Heart left ventricle (tissue), 16 donors: ENCODE measurements around the gene CDK12. TPM values are rescaled to one million over a fixed set of nuclear protein-coding genes. Genes with fewer than 3 reads are reported as not detected.

Experiments used
- ATAC-seq, 4 donors: fragments of 200-7000 bp; cut with Tn5 transposase; one replicate each; pipeline ENCODE4 v1.9.1; 2020 to 2022; ENCODE audit warnings: moderate library complexity in 4 of 4, mild to moderate bottlenecking in 3 of 4, moderate number of reproducible peaks in 1 of 4
- DNase-seq, 5 donors: peaks; one replicate each; pipeline ENCODE4 v3.0.0-alpha.2; 2020
- H3K27ac ChIP-seq, 12 donors: fragments of 200-600 bp; sonication (generic) in 4 of 12; one replicate each; pipeline versions ENCODE4 v1.5.0 to v1.8.0; 2016 to 2022; ENCODE audit warnings: mild to moderate bottlenecking in 2 of 12
- H3K27me3 ChIP-seq, 9 donors: fragments of 200-600 bp; sonication (generic) in 2 of 9; one replicate each; pipeline versions ENCODE4 v1.5.1 to v1.8.0; 2016 to 2022; ENCODE audit warnings: mild to moderate bottlenecking in 3 of 9
- H3K36me3 ChIP-seq, 9 donors: fragments of 200-600 bp; sonication (generic) in 2 of 9; one replicate each; pipeline versions ENCODE4 v1.5.0 to v1.8.0; 2018 to 2022; ENCODE audit warnings: mild to moderate bottlenecking in 2 of 9
- H3K4me1 ChIP-seq, 12 donors: fragments of 200-600 bp; sonication (generic) in 4 of 12; one replicate each; pipeline versions ENCODE4 v1.5.0 to v1.8.0; 2016 to 2022; ENCODE audit warnings: mild to moderate bottlenecking in 3 of 12
- H3K4me3 ChIP-seq, 12 donors: fragments of 200-600 bp; sonication (generic) in 4 of 12; one replicate each; pipeline versions ENCODE4 v1.5.0 to v1.8.0; 2017 to 2022; ENCODE audit warnings: mild to moderate bottlenecking in 9 of 12, moderate library complexity in 4 of 12
- H3K9me3 ChIP-seq, 12 donors: fragments of 200-600 bp; sonication (generic) in 4 of 12; one replicate each; pipeline versions ENCODE4 v1.5.0 to v1.8.0; 2016 to 2022; ENCODE audit warnings: mild to moderate bottlenecking in 1 of 12
- POLR2A ChIP-seq, 2 donors: fragments of 450-650 bp; IDR thresholded peaks; one replicate each; pipeline ENCODE4 v1.6.1; 2017; ENCODE audit warnings: antibody characterized with exemption in 2 of 2, mild to moderate bottlenecking in 2 of 2, moderate library complexity in 2 of 2
- WGBS, 4 donors: extraction: QIAGEN DNeasy Blood & Tissue Kit in 2 of 4; methylation state at CpG; one replicate each; pipeline versions ENCODE4 v1.1.5 to v1.1.7; 2013 to 2018; 5-methylcytosine and 5-hydroxymethylcytosine counted together
- intact Hi-C, 10 donors: fragments of 100-400 bp; cut with DNase I; formaldehyde crosslinking; loops; one replicate each; pipeline versions ENCODE4 v1.11.1 to v1.14.2; 2022
- polyA plus RNA-seq, 2 donors: library from polyadenylated mRNA; stranded (reverse); fragments of 200-250 nt; gene quantifications; one replicate each; pipeline ENCODE4 v1.2.3, GENCODE V29; 2013
- total RNA-seq, 9 donors: library from RNA; depleted of rRNA in 2 of 9; stranded (reverse); fragments of >200 nt in 2 of 9; fragmentation: NEBNext Ultra II Directional in 3 of 9; extraction: Animal tissue kit (Norgen Biotek cat#: 25700) in 3 of 9; gene quantifications; one replicate each; pipeline versions ENCODE4 v1.1.0 to v1.2.4, GENCODE V29; 2016 to 2023
- TF ChIP-seq, protein P1 (sequence below), 12 donors: fragments of 200-600 bp; sonication (generic) in 4 of 12; IDR thresholded peaks; one replicate each; pipeline versions ENCODE4 v1.5.0 to v1.8.0; 2018 to 2022; ENCODE audit warnings: antibody characterized with exemption in 12 of 12, mild to moderate bottlenecking in 5 of 12
- donor health status: ischemic (EF 13 %, LVEDD 7.1; RV severe dilation, severe dysfunction).
- donor health status: healthy with polysubstance abuse.
- donor health status: DM: no; HTN: yes; CAD: no.
- donor health status: DM: no; HTN: no; CAD: no.
- donor health status: ischemic (EF 25% LVEDD 6.9; RV normal size, moderate dysfunction).
- donor health status: ischemic (EF 25% LVEDD 5.7; RV mildly dilated, moderate dysfunction).
- donor health status: healthy.
- donor health status: DM: yes; HTN: yes; CAD: no.
- donor health status: ischemic (EF 35%, LVEDD 5.7; RV mildly dilated, moderate dysfunction).
- donor health status: nonischemic (EF 11% LVEDD 7.7; RV severe dilation, severe dysfunction).
- donor health status: DM: yes; HTN: yes; CAD: no.
- donor health status: PGD.
- donor health status: ischemic (EF 29% LVEDD 5.4; RV normal size, mild dysfunction).
- donor health status: nonischemic (EF 23%, LVEDD 6.1; RV moderate dilation, normal function).

CDK12 gene
- total and polyA plus RNA-seq, 11 donors = 7.0 to 34.3 (median 18.6) TPM

GRCh38 chr17:39581071-39581758 is 119.9 kb downstream of the CDK12 start:
- DNase-seq (no peak), ATAC-seq (no peak)
- WGBS, 4 donors = 89 to 95% (median 92%) methylated on average over 20 of the region's 20 CpGs
- Histone ChIP-seq H3K4me3 (no peak overlapping the region), H3K4me1 (peaks cover 0 to 17% (median 6%) of the 10 kb centered on the region in 12 donors), H3K27ac (no peak overlapping the region), H3K27me3 (no peaks in the 10 kb centered on the region), H3K36me3 (no peaks in the 10 kb centered on the region), H3K9me3 (no peaks in the 10 kb centered on the region)
- TF ChIP-seq POLR2A (IDR thresholded peaks at IDR 0.05) = no peak
- TF ChIP-seq, protein P1, sequence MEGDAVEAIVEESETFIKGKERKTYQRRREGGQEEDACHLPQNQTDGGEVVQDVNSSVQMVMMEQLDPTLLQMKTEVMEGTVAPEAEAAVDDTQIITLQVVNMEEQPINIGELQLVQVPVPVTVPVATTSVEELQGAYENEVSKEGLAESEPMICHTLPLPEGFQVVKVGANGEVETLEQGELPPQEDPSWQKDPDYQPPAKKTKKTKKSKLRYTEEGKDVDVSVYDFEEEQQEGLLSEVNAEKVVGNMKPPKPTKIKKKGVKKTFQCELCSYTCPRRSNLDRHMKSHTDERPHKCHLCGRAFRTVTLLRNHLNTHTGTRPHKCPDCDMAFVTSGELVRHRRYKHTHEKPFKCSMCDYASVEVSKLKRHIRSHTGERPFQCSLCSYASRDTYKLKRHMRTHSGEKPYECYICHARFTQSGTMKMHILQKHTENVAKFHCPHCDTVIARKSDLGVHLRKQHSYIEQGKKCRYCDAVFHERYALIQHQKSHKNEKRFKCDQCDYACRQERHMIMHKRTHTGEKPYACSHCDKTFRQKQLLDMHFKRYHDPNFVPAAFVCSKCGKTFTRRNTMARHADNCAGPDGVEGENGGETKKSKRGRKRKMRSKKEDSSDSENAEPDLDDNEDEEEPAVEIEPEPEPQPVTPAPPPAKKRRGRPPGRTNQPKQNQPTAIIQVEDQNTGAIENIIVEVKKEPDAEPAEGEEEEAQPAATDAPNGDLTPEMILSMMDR (IDR thresholded peaks at IDR 0.05) = no peak
- intact Hi-C loops = no loop called here

GRCh38 chr17:39581759-39582085 is 120.4 kb downstream of the CDK12 start:
- no peak for DNase-seq

GRCh38 chr17:39582658-39583057 is 121.4 kb downstream of the CDK12 start:
- TF ChIP-seq, protein P1 (IDR thresholded peaks at IDR 0.05) = no peak
- TF ChIP-seq POLR2A (IDR thresholded peaks at IDR 0.05) = no peak
- WGBS, 4 donors = 33 to 48% (median 42%) methylated on average over 2 of the region's 2 CpGs
- ATAC-seq = no peak
- H3K4me3 ChIP-seq = no peak overlapping the region
- peaks cover 0 to 17% (median 6%) of the 10 kb centered on the region in 12 donors for H3K4me1 ChIP-seq
- no peak for DNase-seq
- H3K9me3 ChIP-seq = no peaks in the 10 kb centered on the region
- no peaks in the 10 kb centered on the region for H3K27me3 ChIP-seq
- intact Hi-C loops = no loop called here
- H3K36me3 ChIP-seq = no peaks in the 10 kb centered on the region
- H3K27ac ChIP-seq = no peak overlapping the region

More at GRCh38 chr17:39581759-39582085, 120.4 kb downstream of the CDK12 start:
- WGBS, 4 donors = 65 to 81% (median 76%) methylated on average over 4 of the region's 4 CpGs
- intact Hi-C loops = no loop called here
- no peak overlapping the region for H3K4me3 ChIP-seq
- no peaks in the 10 kb centered on the region for H3K9me3 ChIP-seq
- H3K27ac ChIP-seq = no peak overlapping the region
- ATAC-seq = no peak
- no peaks in the 10 kb centered on the region for H3K36me3 ChIP-seq
- no peaks in the 10 kb centered on the region for H3K27me3 ChIP-seq
- H3K4me1 ChIP-seq = peaks cover 0 to 17% (median 6%) of the 10 kb centered on the region in 12 donors
- TF ChIP-seq, protein P1 (IDR thresholded peaks at IDR 0.05) = no peak
- no peak for TF ChIP-seq POLR2A (IDR thresholded peaks at IDR 0.05)

Other genes with a start within 250 kb of the CDK12 start
- 1 to 10 TPM in 2 of 9 donors, under 1 TPM in 7; 0.16 to 3.6 (median 0.33) TPM for gene STAC2, start 235.5 kb upstream of the CDK12 start, total RNA-seq
- 1 to 10 TPM in 1 of 2 donors, under 1 TPM in 1; 0.76 to 5.3 TPM for gene STAC2, start 235.5 kb upstream of the CDK12 start, polyA plus RNA-seq
- 10 to 100 TPM in 8 of 9 donors, 1 to 10 TPM in 1; 9.7 to 21.9 (median 15.3) TPM for gene FBXL20, start 59.9 kb upstream of the CDK12 start, total RNA-seq
- gene FBXL20, start 59.9 kb upstream of the CDK12 start, polyA plus RNA-seq = 1 to 10 TPM; 3.1 to 3.9 TPM
- gene MED1, start 10.2 kb upstream of the CDK12 start, total RNA-seq = 10 to 100 TPM; 18.0 to 29.4 (median 20.8) TPM
- gene MED1, start 10.2 kb upstream of the CDK12 start, polyA plus RNA-seq = 10 to 100 TPM in 1 of 2 donors, 1 to 10 TPM in 1; 7.2 to 14.7 TPM
- gene NEUROD2, start 146.4 kb downstream of the CDK12 start, total RNA-seq = not detected
- gene NEUROD2, start 146.4 kb downstream of the CDK12 start, polyA plus RNA-seq = not detected
- gene PPP1R1B, start 165.5 kb downstream of the CDK12 start, total RNA-seq = 1 to 10 TPM in 4 of 9 donors, under 1 TPM in 4, not detected in 1; 0.54 to 5.8 (median 0.88) TPM
- gene PPP1R1B, start 165.5 kb downstream of the CDK12 start, polyA plus RNA-seq = 1 to 10 TPM in 1 of 2 donors, under 1 TPM in 1; 0.61 to 2.5 TPM
- 10 to 100 TPM; 14.1 to 36.5 (median 19.3) TPM for gene STARD3, start 175.7 kb downstream of the CDK12 start, total RNA-seq
- 10 to 100 TPM; 24.2 to 57.2 TPM for gene STARD3, start 175.7 kb downstream of the CDK12 start, polyA plus RNA-seq
- gene TCAP, start 203.9 kb downstream of the CDK12 start, total RNA-seq = 1,000 to 10,000 TPM; 2,428 to 9,343 (median 4,137) TPM
- 1,000 to 10,000 TPM; 2,028 to 5,784 TPM for gene TCAP, start 203.9 kb downstream of the CDK12 start, polyA plus RNA-seq
- 1 to 10 TPM; 2.4 to 7.9 (median 6.0) TPM for gene PNMT, start 207.0 kb downstream of the CDK12 start, total RNA-seq
- 10 to 100 TPM; 13.0 to 15.6 TPM for gene PNMT, start 207.0 kb downstream of the CDK12 start, polyA plus RNA-seq
- 10 to 100 TPM in 7 of 9 donors, 1 to 10 TPM in 2; 8.0 to 18.8 (median 13.1) TPM for gene PGAP3, start 226.6 kb downstream of the CDK12 start, total RNA-seq
- gene PGAP3, start 226.6 kb downstream of the CDK12 start, polyA plus RNA-seq = 10 to 100 TPM; 13.3 to 13.8 TPM
- gene ERBB2, start 238.6 kb downstream of the CDK12 start, total RNA-seq = 10 to 100 TPM; 51.4 to 95.1 (median 79.3) TPM
- 10 to 100 TPM; 29.7 to 77.4 TPM for gene ERBB2, start 238.6 kb downstream of the CDK12 start, polyA plus RNA-seq